MCF 10A (cell line): Measurements from ENCODE around the gene TOMM5. TPM values are rescaled to one million over a fixed set of nuclear protein-coding genes. Genes with fewer than 3 reads are reported as not detected.

Source experiments
- BruUV-seq: library from RNA; stranded (reverse); fragments of 400-500 nt; replicated peaks from 2 replicates; lab custom pipeline; 2021; lab: Mats Ljungman, UMichigan
- CTCF ChIA-PET: fragments of 300-600 bp; sonication (Branson Sonifier 250); formaldehyde crosslinking; extraction: SDS; loops from one replicate; lab custom pipeline; 2021; ENCODE audit warnings: antibody characterized with exemption, inconsistent platforms; lab: Yijun Ruan, JAX
- POLR2A ChIA-PET: fragments of 300-600, 350-650 bp; sonication (Branson Sonifier 250); formaldehyde crosslinking; extraction: SDS; loops from one replicate; lab custom pipeline; 2020; ENCODE audit warnings: antibody characterized with exemption, inconsistent platforms; lab: Yijun Ruan, JAX
- DNase-seq: peaks from one replicate; pipeline ENCODE4 v3.0.0-alpha.2; 2018; ENCODE audit not compliant: unreplicated experiment
- H3K27ac Mint-ChIP-seq: one replicate; pipeline ENCODE4 v1.8.0; 2022; ENCODE audit warnings: mild to moderate bottlenecking, low read depth, mixed read lengths; ENCODE audit not compliant: unreplicated experiment
- H3K27me3 Mint-ChIP-seq: one replicate; pipeline ENCODE4 v1.8.0; 2022; ENCODE audit warnings: mixed read lengths; ENCODE audit not compliant: insufficient read depth, unreplicated experiment
- H3K36me3 Mint-ChIP-seq: one replicate; pipeline ENCODE4 v1.8.0; 2022; ENCODE audit warnings: mild to moderate bottlenecking, moderate library complexity, mixed read lengths; ENCODE audit not compliant: insufficient read depth, unreplicated experiment
- H3K4me1 Mint-ChIP-seq: one replicate; pipeline ENCODE4 v1.8.0; 2022; ENCODE audit warnings: mixed read lengths; ENCODE audit not compliant: insufficient read depth, unreplicated experiment
- H3K4me3 Mint-ChIP-seq: one replicate; pipeline ENCODE4 v1.8.0; 2022; ENCODE audit warnings: mild to moderate bottlenecking, moderate library complexity, mixed read lengths; ENCODE audit not compliant: unreplicated experiment
- H3K9me3 Mint-ChIP-seq: one replicate; pipeline ENCODE4 v1.8.0; 2022; ENCODE audit warnings: mixed read lengths; ENCODE audit not compliant: unreplicated experiment
- CTCF ChIP-seq: fragments of 200-600 bp; IDR thresholded peaks from one replicate; pipeline ENCODE4 v1.8.0; 2022; ENCODE audit warnings: antibody characterized with exemption, mild to moderate bottlenecking; ENCODE audit not compliant: unreplicated experiment
- intact Hi-C: fragments of 100-400 bp; cut with micrococcal nuclease; formaldehyde crosslinking; loops from 2 replicates; pipeline ENCODE4 v1.14.1; 2022
- total RNA-seq: library from RNA; stranded (reverse); gene quantifications from 2 replicates; pipeline ENCODE4 v1.2.3, GENCODE V29; 2022

TOMM5 gene
- total RNA-seq, 1 experiment from 2014 or later: 151 TPM

- POLR2A ChIA-PET: no interaction called here
- Mint-ChIP-seq H3K4me1 (no peaks in the 10 kb centered on the region), H3K27ac (no peak overlapping the region), H3K4me3 (no peak overlapping the region), H3K36me3 (no peaks in the 10 kb centered on the region), H3K9me3 (peaks cover 8% of the 10 kb centered on the region), H3K27me3 (no peaks in the 10 kb centered on the region)
- BruUV-seq: no TSS peak
- DNase-seq: no peak
- CTCF ChIA-PET: interaction anchor here (0.6 kb wide), 1 partner anchor 22 kb away, joined by 3 read pairs; no protein-coding TSS in a partner anchor
- intact Hi-C loops: no loop called here
- no peak for TF ChIP-seq CTCF
These were observed 30.7 kb downstream of the TOMM5 start for GRCh38 chr9:37561682-37562081.

- TF ChIP-seq CTCF: no peak
- H3K36me3 Mint-ChIP-seq: no peaks in the 10 kb centered on the region
- no peak for DNase-seq
- no peaks in the 10 kb centered on the region for H3K27me3 Mint-ChIP-seq
- no peak overlapping the region for H3K4me3 Mint-ChIP-seq
- BruUV-seq: no TSS peak
- ChIA-PET POLR2A (no interaction called here), CTCF (interaction anchor here (0.6 kb wide), 1 partner anchor 338 kb away, joined by 3 read pairs; no protein-coding TSS in a partner anchor)
- H3K9me3 Mint-ChIP-seq: peaks cover 8% of the 10 kb centered on the region
- H3K4me1 Mint-ChIP-seq: no peaks in the 10 kb centered on the region
- intact Hi-C loops: no loop called here
- H3K27ac Mint-ChIP-seq: no peak overlapping the region
These were observed 32.4 kb downstream of the TOMM5 start for GRCh38 chr9:37559855-37560592.

GRCh38 chr9:37559125-37559524 is 33.3 kb downstream of the TOMM5 start:
- H3K9me3 Mint-ChIP-seq: peaks cover 8% of the 10 kb centered on the region
- CTCF ChIA-PET: no interaction called here
- intact Hi-C loops: no loop called here
- POLR2A ChIA-PET: interaction anchor here (0.7 kb wide), 2 partner anchors 61 to 1118 kb away, joined by 3 read pairs; no protein-coding TSS in a partner anchor
- BruUV-seq: no TSS peak
- no peaks in the 10 kb centered on the region for H3K27me3 Mint-ChIP-seq
- no peak overlapping the region for H3K4me3 Mint-ChIP-seq
- no peak overlapping the region for H3K27ac Mint-ChIP-seq
- no peaks in the 10 kb centered on the region for H3K36me3 Mint-ChIP-seq
- DNase-seq: no peak
- TF ChIP-seq CTCF: no peak
- no peaks in the 10 kb centered on the region for H3K4me1 Mint-ChIP-seq

GRCh38 chr9:37555786-37556185 is 36.6 kb downstream of the TOMM5 start:
- no peak for TF ChIP-seq CTCF
- no peaks in the 10 kb centered on the region for H3K27me3 Mint-ChIP-seq
- ChIA-PET POLR2A (no interaction called here), CTCF (no interaction called here)
- intact Hi-C loops: no loop called here
- no peaks in the 10 kb centered on the region for H3K9me3 Mint-ChIP-seq
- no peaks in the 10 kb centered on the region for H3K36me3 Mint-ChIP-seq
- no peak for DNase-seq
- H3K4me1 Mint-ChIP-seq: no peaks in the 10 kb centered on the region
- no peak overlapping the region for H3K27ac Mint-ChIP-seq
- H3K4me3 Mint-ChIP-seq: no peak overlapping the region
- no TSS peak for BruUV-seq
